Left cardiac atrium (tissue), 4 donors: Measurements from ENCODE around the gene MATCAP1. TPM values are rescaled to one million over a fixed set of nuclear protein-coding genes. Genes with fewer than 3 reads are reported as not detected.

Experiments used
- ATAC-seq, 2 donors: fragments of 200-7000 bp; cut with Tn5 transposase; one replicate each; pipeline ENCODE4 v1.9.1; 2020; ENCODE audit warnings: mild to moderate bottlenecking in 2 of 2, moderate library complexity in 2 of 2
- DNase-seq: peaks from one replicate; pipeline ENCODE4 v3.0.0-alpha.2; 2020
- intact Hi-C, 2 donors: fragments of 100-400 bp; cut with DNase I; formaldehyde crosslinking; loops; one replicate each; pipeline versions ENCODE4 v1.14.1 to v1.15.1; 2022 to 2023
- total RNA-seq, 2 donors: library from RNA; stranded (reverse); fragmentation: NEBNext Ultra II Directional; extraction: Animal tissue kit (Norgen Biotek cat#: 25700); gene quantifications; one replicate each; pipeline ENCODE4 v1.2.1, GENCODE V29; 2021
- donor health status: DM: no; HTN: yes; CAD: no.
- donor health status: DM: no; HTN: yes; CAD: no; lungs with severe emphysema.
- donor health status: DM: yes; HTN: yes; CAD: no.
- donor health status: Dilated cardiomyopathy.

MATCAP1 gene
- total RNA-seq, 2 donors from 2014 or later = 16.8 to 18.1 TPM

DNA sequence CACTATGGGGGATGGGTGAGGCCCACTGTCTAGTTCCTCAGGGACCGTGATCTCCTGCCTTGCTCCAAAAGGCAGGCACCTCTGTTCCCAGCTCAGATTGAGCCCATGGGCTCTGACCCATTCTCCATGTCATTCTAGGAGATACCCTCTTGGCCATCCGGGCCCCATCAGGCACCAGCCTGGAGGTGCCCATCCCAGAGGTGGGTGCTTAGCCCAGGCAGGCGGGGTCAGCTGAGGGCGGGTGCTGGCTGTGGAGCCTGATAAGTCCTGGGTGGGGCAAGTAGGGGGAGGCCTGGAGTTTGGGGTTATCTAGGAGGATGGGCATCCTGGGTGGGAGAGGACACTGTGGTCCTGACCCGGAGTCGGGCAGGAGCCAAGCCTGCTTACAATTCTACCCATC, 10.5 kb upstream of the MATCAP1 start:
- intact Hi-C loops = no loop called here

DNA sequence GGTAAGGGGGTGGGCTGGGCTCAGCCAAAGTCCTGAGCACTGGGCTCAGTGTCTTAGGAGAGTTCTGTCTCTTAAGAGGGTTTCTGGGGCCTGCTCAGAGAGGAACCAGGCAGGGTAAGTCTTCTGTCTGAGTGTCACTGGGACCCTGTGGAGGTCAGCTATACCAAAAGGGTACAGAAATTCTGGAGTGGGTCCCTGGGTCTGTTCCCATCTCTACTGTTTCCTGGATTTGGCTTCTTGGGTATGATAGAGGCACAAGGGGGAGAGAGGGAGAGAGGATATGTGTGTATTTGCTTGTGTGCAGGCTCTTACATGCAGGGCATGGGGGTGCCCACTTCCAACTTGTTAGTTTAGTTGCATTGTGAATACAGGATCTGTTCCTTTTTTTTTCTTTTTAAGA, 9.8 kb upstream of the MATCAP1 start:
- intact Hi-C loops = no loop called here
- DNase-seq = no peak
- no peak for ATAC-seq

More for the DNA sequence above, 10.5 kb upstream of the MATCAP1 start:
- no peak for ATAC-seq
- DNase-seq = no peak

DNA sequence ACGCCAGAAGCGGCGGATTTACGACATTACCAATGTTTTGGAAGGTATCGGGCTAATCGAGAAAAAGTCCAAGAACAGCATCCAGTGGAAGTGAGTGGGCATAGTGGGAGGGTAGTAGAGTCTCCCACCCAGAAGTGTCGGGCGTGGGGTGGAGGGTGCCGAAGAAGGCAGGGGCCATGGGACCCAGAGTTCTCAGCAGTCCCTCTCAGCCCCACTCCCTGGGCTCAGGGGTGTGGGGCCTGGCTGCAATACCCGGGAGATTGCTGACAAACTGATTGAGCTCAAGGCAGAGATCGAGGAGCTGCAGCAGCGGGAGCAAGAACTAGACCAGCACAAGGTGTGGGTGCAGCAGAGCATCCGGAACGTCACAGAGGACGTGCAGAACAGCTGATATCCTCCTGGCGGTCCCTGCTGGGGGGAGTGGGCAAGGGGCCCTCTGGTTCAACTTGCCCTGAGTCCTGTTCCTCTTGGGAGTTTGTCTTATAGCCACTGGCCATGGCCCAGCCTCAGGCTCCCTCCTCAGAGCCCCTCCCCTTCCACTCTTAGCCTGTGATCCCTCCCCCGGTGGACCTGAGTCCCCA, 9.1 kb upstream of the MATCAP1 start:
- intact Hi-C loops = no loop called here
- DNase-seq = no peak
- peak in 1 of 2 donors; percentile 1 for ATAC-seq

DNA sequence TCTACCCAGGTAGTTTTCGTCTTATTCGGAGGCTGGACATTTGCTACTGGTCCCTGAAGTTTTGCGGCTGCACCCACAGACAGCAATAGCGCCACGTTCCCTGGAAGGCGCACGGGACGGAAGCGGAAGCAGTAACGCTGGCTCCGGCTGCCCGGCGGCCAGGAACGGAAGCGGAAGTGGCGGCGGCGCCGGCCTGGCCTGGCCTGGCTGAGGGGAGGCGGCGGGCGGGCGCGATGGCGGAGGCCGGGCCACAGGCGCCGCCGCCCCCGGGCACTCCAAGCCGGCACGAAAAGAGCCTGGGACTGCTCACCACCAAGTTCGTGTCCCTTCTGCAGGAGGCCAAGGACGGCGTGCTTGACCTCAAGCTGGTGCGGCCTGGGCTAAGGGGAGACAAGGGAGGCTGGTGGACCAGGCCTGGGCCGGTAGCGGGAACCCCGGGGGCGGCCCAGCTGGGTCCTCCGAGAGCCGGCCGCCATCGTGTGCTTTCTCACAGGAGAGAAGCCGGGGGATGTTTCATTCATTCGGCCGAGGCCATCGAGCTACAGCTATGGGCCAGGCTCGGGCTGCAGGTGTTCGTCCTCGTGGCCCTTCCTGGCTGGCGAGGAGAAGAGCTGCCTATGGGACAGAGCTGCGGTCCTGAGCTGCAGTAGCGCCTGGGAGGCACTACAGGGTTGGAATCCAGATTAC, 8.4 kb upstream of the MATCAP1 start, which contains the start of gene E2F4:
Gene E2F4, plus strand, starts transcription at position 161 of the 687 bp plus-strand sequence. Its CDS starts 73 bp downstream, at position 234.
- DNase-seq = peak; percentile 94
- intact Hi-C loops = no loop called here
- peak; percentile 92 to 97 for ATAC-seq

DNA sequence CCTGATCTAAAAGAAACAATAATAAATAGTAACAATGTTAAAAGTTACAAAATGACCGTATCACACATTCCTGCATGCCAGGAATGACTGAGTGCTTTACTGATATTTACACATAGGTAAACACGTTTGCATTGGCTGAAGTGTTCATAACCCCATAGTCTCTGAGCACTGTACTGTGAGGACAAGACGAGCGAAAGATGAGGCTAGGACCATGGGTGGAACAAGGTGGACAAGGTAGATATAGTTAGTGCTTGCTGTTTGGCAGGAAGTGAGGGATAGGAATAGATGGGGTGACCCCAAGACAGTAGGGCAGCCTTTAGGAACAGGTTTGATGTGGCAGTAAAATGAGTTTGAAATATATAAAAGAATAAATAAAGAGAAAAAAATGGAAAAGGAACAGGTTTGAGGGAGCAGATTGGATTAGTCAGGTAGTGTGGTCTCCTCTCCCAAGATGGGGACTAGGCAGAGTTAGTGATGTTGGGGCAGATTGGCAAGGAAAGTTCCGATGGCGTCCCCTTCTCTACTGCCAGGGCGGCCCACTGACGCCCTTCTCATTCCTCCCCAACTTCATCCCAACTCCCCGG, 7.7 kb upstream of the MATCAP1 start:
- ATAC-seq (no peak), DNase-seq (no peak)
- intact Hi-C loops = no loop called here

DNA sequence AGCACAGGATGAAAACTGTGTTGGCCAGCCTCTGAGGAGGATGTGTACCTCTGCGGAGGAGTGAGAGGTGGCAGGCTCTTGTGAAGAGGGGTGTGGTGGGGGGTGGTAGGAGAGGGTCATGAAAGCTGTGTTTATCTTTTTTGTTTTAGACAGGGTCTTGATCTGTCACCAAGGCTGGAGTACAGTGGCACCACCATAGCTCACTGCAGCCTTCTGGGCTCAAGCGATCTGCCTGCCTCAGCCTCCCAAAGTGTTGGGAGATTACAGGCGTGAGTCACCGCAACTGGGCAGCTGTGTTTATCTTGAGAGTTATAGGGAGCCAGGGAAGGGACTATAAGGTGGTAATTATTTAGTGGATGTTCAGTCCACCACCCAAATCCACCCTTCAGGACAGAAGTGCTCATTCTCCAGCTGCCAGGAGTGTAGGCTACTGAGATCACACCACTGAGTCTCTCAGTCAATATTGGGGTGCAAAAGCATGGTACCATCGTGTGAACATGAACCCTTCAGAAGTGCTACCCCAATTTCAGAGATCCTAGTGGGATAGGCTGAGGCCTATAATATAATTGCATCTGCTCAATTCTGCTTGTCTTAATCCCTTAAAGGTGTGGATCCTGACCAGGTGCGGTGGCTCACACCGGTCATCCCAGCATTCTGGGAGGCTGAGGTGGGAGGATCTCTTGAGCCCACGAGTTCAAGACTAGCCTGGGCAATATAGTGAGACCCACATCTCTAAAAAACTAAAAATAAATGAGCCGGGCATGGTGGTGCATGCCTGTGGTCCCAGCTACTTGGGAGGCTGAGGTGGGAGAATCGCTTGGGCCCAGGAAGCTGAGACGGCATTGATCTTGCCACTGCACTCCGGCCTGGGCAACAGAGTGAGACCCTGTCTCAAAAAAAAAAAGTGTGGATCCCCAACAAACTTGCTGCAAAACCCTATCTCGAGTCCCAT, 7.0 kb upstream of the MATCAP1 start:
- no peak for DNase-seq
- ATAC-seq = no peak
- intact Hi-C loops = no loop called here

DNA sequence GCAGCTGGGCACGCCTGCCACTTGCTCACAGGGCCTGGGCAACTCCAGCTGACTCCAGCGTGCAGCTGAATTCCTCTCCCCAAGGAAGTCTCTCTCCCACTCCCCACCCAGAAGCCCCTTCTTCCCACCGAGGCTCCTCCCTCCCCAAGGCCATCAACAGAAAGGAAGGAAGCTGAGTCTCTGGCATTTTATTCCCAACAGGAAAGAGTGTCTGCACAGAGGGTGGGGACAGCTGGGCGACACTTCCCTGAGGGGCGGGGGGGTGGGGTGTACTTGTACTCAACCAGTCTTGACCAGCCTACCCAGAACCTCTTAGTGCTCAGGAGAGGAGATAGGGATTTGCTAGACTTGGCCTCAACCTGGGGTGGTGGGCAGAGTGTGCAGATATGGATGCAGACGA, 6.3 kb upstream of the MATCAP1 start, which contains the start of gene EXOC3L1:
Gene EXOC3L1, minus strand, starts transcription at position 96 of the 400 bp plus-strand sequence. CDS start 460 bp downstream, outside the sequence.
- intact Hi-C loops = no loop called here
- DNase-seq = no peak

DNA sequence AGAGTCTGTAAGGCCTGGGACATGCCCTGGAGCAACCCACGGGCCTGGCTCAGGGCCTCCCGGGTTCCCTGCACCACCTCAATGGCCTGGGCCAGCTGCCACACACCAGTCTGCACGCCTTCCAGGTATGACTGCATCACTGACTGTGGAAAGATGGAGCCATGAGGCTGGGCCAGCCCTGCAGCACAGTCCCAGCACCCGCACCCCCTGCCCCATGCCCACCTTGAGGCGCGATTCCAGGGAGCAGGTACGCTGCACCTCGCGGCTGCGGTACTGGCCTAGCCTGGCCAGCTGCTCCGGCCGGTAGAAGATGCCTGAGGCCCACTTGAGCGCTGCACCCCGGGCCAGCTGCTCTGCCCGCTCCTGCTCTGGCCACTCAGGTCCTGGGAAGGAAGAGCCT, 5.0 kb upstream of the MATCAP1 start:
- intact Hi-C loops = loop anchor here (10.0 kb wide), 2 partner anchors 214 to 294 kb away; no protein-coding TSS in a partner anchor
- DNase-seq (no peak), ATAC-seq (no peak)

More for the DNA sequence above, 6.3 kb upstream of the MATCAP1 start, which contains the start of gene EXOC3L1:
- no peak for ATAC-seq

DNA sequence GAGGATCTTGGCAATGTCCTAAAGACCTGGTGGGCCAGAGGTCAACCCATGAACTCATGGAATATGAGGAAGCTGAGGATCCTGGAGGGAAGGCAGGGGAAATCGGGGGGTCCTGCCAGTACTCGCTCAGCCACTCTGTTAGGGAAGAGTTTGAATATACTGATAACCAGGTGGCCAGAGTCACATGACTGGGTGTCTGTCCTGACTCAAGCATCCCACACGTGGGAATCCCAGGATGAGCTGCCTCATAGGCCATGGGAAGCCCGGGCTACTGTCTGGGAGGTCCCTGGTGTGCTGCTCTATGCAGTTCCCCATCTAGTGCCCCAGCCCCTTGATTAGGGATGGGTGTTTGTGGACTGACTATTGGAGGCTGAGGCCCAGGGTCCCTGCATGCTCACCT, 4.6 kb upstream of the MATCAP1 start:
- no peak for DNase-seq
- intact Hi-C loops = loop anchor here (10.0 kb wide), 2 partner anchors 214 to 294 kb away; no protein-coding TSS in a partner anchor
- no peak for ATAC-seq

DNA sequence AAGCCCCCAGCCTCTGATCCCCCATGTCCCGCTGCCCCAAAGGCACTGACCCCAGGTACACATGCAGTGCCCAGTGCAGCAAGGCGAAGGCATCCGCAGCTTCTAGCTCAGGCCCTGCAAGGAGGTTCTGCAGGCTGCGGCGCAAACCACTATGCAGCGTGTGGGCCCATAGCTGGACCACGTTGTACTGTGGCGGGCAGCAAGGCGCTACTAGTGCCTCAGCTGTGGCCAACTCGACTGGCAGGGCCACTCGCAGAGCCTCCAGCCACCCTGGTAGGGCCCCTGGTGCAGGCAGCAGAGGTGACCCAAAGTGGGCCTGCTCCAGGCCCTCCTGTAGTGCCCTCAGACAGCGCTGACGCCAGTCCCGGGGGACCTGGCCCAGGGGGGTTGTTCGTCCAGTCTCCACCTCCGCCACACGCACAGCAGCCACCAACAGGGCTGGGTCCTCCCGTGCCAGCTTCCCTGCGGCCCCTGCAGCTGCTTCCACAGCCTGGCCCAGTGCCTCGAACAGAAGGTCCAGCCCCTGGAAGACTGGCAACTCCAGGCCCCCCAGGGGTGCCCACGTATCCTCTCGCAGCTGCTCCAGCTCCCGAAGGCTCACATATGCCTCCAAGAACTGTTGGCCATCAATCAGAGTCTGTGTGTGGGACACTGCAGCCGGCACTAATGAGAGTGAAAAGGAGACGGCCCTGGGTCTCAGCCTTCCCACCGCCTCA, 3.6 kb upstream of the MATCAP1 start:
- intact Hi-C loops = loop anchor here (10.0 kb wide), 2 partner anchors 213 to 293 kb away; no protein-coding TSS in a partner anchor
- DNase-seq (no peak), ATAC-seq (no peak)

DNA sequence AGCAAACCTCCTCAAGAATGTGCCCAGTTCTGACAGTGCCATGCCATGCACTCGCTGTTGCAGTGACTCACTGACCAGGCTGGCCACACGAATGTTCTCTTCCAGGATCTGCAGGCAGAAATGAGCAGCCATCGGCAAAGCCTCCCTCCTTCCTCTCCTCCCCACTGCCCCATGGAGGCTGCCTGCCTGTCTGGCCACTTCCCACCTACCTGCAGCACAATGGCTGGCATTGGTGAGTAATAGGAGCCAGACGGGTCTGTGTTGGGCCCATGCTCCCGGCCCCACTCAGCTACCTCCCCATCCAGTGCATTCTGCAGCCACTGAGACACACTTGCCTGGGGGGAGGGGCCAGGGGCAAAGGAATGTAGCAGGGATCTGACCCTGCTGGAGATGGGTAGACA, 2.8 kb upstream of the MATCAP1 start:
- DNase-seq (no peak), ATAC-seq (no peak)
- intact Hi-C loops = loop anchor here (10.0 kb wide), 2 partner anchors 212 to 292 kb away; no protein-coding TSS in a partner anchor

DNA sequence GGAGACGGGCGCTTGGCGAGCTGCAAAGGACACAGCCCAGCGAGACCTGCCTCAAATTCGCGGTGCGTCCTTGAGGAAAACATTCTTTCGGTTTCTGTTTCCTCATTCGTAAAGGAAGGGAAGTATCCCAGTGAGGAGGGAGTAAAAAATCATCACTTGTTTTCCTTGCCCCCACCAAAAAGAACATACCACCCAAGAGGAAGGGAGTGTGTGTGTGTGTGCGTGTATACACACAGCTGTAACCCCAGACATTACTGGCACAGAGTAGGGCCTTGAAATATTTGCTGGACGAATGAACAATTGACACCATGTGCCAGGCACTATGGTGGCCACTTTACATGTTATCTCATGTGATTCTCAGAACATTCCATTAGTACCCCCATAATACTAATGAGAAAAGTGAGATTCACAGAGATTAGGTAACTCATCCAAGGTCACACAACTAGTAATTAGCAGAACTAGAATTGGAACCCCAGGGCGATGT, 1.9 kb upstream of the MATCAP1 start:
- DNase-seq (no peak), ATAC-seq (no peak)
- intact Hi-C loops = loop anchor here (10.0 kb wide), 2 partner anchors 211 to 291 kb away; no protein-coding TSS in a partner anchor

DNA sequence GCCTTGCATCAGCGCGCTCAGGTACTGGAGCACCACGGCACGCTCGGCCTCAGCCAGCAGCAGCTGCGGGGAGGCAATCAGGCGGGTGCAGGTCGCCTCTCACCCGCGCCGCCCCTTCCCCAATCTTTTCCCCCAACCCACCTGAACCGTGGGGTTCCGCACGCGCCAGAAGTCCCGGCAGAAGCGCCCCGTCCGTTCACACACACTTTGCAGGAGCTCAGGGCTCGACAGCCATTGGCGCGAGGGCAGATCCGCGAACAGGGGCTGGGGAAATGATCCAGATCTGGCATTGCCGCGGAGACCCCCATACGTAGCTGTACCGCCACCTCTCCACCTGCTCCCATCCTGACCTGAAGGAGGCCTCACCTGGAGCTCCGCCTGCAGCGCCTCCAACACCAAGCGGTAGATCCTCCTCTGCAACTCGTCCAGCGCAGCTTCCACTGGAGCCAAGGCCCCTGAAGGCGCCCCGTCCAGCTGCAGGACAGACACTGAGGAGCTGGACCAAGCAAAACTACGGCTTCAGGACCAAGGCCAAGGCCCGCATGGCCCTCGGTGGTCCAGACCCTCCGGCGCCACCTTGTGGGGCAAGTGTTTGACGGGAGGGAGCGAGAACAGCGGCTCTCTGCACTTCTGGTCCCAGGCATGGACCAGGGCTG, 1.4 kb upstream of the MATCAP1 start:
- DNase-seq = peak; percentile 95
- ATAC-seq = peak; percentile 52 to 59
- intact Hi-C loops = loop anchor here (10.0 kb wide), 2 partner anchors 210 to 290 kb away; no protein-coding TSS in a partner anchor

DNA sequence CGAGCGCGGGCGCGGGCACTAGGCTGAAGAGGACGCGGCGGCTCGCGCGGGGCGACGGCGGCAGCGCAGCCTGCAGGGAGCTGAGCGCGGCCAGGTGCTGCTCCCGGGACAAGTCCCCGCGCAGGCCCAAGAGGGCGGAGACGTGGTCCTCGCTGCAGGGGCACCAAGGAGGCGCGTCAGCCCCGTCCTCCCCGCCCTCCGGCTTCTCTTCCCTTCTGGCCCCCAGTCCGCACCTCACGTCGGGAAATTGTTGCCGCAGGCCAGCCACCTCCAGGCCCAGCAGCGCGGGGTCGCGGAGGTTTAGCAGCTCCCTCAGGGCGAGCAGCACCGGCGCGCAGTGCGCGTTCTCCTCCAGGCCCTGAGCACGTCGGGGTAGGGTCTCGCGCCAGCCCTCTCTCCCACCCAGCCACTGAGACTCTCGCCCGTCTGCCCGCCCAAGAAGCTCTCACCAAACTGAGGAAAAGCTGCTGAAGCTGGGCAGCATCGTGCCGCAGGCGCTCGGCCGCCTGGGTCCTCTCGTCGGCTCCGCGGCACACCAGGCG, 761 bp upstream of the MATCAP1 start:
- intact Hi-C loops = loop anchor here (10.0 kb wide), 2 partner anchors 210 to 290 kb away; no protein-coding TSS in a partner anchor
- ATAC-seq (peak; percentile 9 to 21), DNase-seq (no peak)

DNA sequence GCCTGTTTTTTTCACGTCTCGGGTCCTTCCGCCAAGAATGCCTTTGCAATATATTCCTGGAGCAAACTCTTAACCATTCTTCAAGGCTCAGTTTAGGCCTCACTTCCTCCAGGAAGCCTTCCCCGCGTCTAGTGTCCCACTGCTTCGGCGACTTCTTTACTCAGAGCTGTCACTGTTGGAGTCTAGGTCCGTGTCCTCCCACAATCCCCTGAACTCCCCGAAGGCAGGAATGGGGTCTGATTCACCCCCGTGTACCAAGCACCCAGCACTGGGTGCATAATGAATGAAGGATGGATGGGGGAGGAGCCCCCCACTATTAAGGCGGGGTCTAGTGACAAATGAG, 508 bp downstream of the MATCAP1 start:
- no peak for ATAC-seq
- no peak for DNase-seq
- intact Hi-C loops = loop anchor here (10.0 kb wide), 2 partner anchors 208 to 288 kb away; no protein-coding TSS in a partner anchor

DNA sequence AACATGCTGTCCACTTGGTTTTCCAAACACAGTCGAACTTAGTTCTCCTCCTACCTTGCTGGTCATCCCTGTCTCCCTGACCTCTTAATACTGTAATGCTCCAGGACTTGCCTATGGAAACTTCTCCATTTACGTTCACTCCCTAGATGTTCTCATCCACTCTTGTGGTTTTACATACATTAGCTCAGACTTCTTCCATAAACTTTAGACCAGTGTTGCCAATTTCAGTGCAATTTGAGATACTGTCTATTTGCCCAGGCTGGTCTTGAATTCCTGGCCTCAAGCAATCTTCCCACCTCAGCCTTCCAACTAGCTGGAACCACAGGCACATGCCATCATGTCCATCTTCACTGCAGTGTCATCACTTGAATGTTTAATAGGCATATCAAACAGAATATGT, 1.5 kb downstream of the MATCAP1 start:
- DNase-seq (no peak), ATAC-seq (no peak)
- intact Hi-C loops = loop anchor here (10.0 kb wide), 2 partner anchors 207 to 287 kb away; no protein-coding TSS in a partner anchor

DNA sequence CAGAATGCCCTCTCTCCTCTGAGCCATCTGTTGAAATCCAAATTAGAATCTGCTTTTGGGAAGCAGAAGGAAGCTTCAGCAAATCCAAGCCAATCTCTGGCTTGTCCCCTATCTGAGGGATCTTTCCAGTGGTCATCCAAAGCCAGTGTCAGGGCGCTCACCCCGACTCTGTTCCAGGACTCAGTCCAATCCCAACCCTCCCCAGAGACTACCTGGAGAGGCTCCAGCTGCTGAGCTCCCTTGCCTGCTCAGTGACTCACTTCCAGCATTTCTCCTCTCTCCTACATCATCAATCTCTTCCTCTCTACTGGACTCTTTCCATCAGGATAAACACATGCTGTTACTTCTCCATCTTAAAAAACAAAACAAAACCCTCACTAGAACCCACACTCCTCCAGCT, 2.4 kb downstream of the MATCAP1 start:
- DNase-seq = no peak
- ATAC-seq = no peak
- intact Hi-C loops = loop anchor here (10.0 kb wide), 2 partner anchors 207 to 287 kb away; no protein-coding TSS in a partner anchor
